Hindlimb muscle (tissue), 1 donor: ENCODE measurements around the gene MSX1. TPM values are rescaled to one million over a fixed set of nuclear protein-coding genes. Genes with fewer than 3 reads are reported as not detected.

Source experiments
- DNase-seq: peaks from one replicate; pipeline ENCODE4 v3.0.0-alpha.2; 2013
- polyA plus RNA-seq: library from polyadenylated mRNA; unstranded; fragments of 120-200 nt; gene quantifications from one replicate; pipeline ENCODE4 v1.2.1, GENCODE V29; 2013; ENCODE audit not compliant: insufficient read length

MSX1 gene
- polyA plus RNA-seq, 1 donor = 2.0 TPM

- no peak for DNase-seq
These were observed 11.7 kb downstream of the MSX1 start for GRCh38 chr4:4871242-4871572.

GRCh38 chr4:4871573-4872313 lies 12.3 kb downstream of the MSX1 start:
- DNase-seq = no peak

- DNase-seq = no peak
These were observed 12.9 kb downstream of the MSX1 start for GRCh38 chr4:4872314-4872903.

- DNase-seq = no peak
These were observed 13.7 kb downstream of the MSX1 start for GRCh38 chr4:4873203-4873602.

- no peak for DNase-seq
These were observed 14.8 kb downstream of the MSX1 start for GRCh38 chr4:4874254-4874653.

GRCh38 chr4:4875147-4875546 lies 15.7 kb downstream of the MSX1 start:
- no peak for DNase-seq

GRCh38 chr4:4875611-4876010 lies 16.1 kb downstream of the MSX1 start:
- no peak for DNase-seq

GRCh38 chr4:4876945-4877661 lies 17.6 kb downstream of the MSX1 start:
- no peak for DNase-seq

- no peak for DNase-seq
These were observed 21.0 kb downstream of the MSX1 start for GRCh38 chr4:4880492-4880891.

GRCh38 chr4:4881432-4881831 lies 22.0 kb downstream of the MSX1 start:
- DNase-seq = no peak

GRCh38 chr4:4884611-4885010 lies 25.1 kb downstream of the MSX1 start:
- no peak for DNase-seq

- DNase-seq = no peak
These were observed 28.0 kb downstream of the MSX1 start for GRCh38 chr4:4887426-4887825.

- no peak for DNase-seq
These were observed 29.2 kb downstream of the MSX1 start for GRCh38 chr4:4888695-4889094.

- DNase-seq = no peak
These were observed 30.3 kb downstream of the MSX1 start for GRCh38 chr4:4889781-4890180.

- no peak for DNase-seq
These were observed 31.2 kb downstream of the MSX1 start for GRCh38 chr4:4890574-4891255.

- no peak for DNase-seq
These were observed 34.3 kb downstream of the MSX1 start for GRCh38 chr4:4893721-4894120.

- DNase-seq = no peak
These were observed 39.9 kb downstream of the MSX1 start for GRCh38 chr4:4899202-4899925.

GRCh38 chr4:4901877-4902276 lies 42.4 kb downstream of the MSX1 start:
- DNase-seq = no peak

GRCh38 chr4:4912155-4912554 lies 52.7 kb downstream of the MSX1 start:
- DNase-seq = no peak

- DNase-seq = peak; percentile 48
These were observed 53.7 kb downstream of the MSX1 start for GRCh38 chr4:4913147-4913561.
